HepG2 (cell line): ENCODE measurements around the gene SSBP4. TPM values are rescaled to one million over a fixed set of nuclear protein-coding genes. Genes with fewer than 3 reads are reported as not detected.
A peak's percentile ranks its signal among the peaks of the same experiment; 100 is the strongest.

Source experiments
- CBX1 ChIP-seq: IDR thresholded peaks from one replicate; pipeline ENCODE4 v1.6.1; 2016; ENCODE audit warnings: antibody characterized with exemption, low read depth
- CEBPB ChIP-seq: IDR thresholded peaks from 2 replicates; pipeline ENCODE4 v1.6.1; 2011; ENCODE audit warnings: low read depth, low read length, improper control_type of control experiment, borderline replicate concordance
- FOXC1 ChIP-seq: sonication (generic); formaldehyde crosslinking; IDR thresholded peaks from 2 replicates; pipeline ENCODE4 v1.8.0; 2022; ENCODE audit warnings: mild to moderate bottlenecking, missing genetic modification reagents, borderline replicate concordance
- ISX ChIP-seq: sonication (generic); formaldehyde crosslinking; conservative IDR thresholded peaks from 2 replicates; pipeline ENCODE4 v1.5.0; 2020; ENCODE audit warnings: missing genetic modification reagents
- JUNB ChIP-seq: sonication (generic); formaldehyde crosslinking; IDR thresholded peaks from 2 replicates; pipeline ENCODE4 v1.8.0; 2022; ENCODE audit warnings: missing genetic modification reagents, mild to moderate bottlenecking, borderline replicate concordance
- MED1 ChIP-seq: sonication (generic); formaldehyde crosslinking; IDR thresholded peaks from 2 replicates; pipeline ENCODE4 v1.4.0; 2020; ENCODE audit warnings: missing genetic modification reagents
- MXI1 ChIP-seq: IDR thresholded peaks from 3 replicates; pipeline ENCODE4 v1.6.1; 2012; ENCODE audit warnings: low read depth, low read length, inconsistent platforms, borderline replicate concordance
- NCOA1 ChIP-seq: sonication (generic); formaldehyde crosslinking; IDR thresholded peaks from 2 replicates; pipeline ENCODE4 v1.9.0; 2021; ENCODE audit warnings: missing genetic modification reagents
- NCOA5 ChIP-seq: sonication (generic); formaldehyde crosslinking; IDR thresholded peaks from 2 replicates; pipeline ENCODE4 v1.4.0; 2020; ENCODE audit warnings: missing genetic modification reagents
- NR2F6 ChIP-seq, 2 experiments: IDR thresholded peaks; 2 replicates each; pipeline ENCODE4 v1.6.1; 2016; ENCODE audit warnings: antibody characterized with exemption in 1 of 2, mild to moderate bottlenecking in 1 of 2
- PHF20 ChIP-seq: sonication (generic); formaldehyde crosslinking; IDR thresholded peaks from 2 replicates; pipeline ENCODE4 v1.5.0; 2020; ENCODE audit warnings: mild to moderate bottlenecking, missing genetic modification reagents
- SSRP1 ChIP-seq: IDR thresholded peaks from 2 replicates; pipeline ENCODE4 v1.6.1; 2016; ENCODE audit warnings: control low read depth
- TBP ChIP-seq: sonication (generic); formaldehyde crosslinking; IDR thresholded peaks from 2 replicates; pipeline ENCODE4 v1.5.0; 2020; ENCODE audit warnings: missing genetic modification reagents
- ZNF17 ChIP-seq: sonication (generic); formaldehyde crosslinking; IDR thresholded peaks from 2 replicates; pipeline ENCODE4 v1.5.0; 2020; ENCODE audit warnings: mild to moderate bottlenecking, missing genetic modification reagents
- ZNF331 ChIP-seq: sonication (generic); formaldehyde crosslinking; IDR thresholded peaks from 2 replicates; pipeline ENCODE4 v1.4.0; 2020; ENCODE audit warnings: missing genetic modification reagents
- ZNF557 ChIP-seq: sonication (generic); formaldehyde crosslinking; IDR thresholded peaks from 2 replicates; pipeline ENCODE4 v1.4.0; 2020; ENCODE audit warnings: missing genetic modification reagents
- ZNF747 ChIP-seq: sonication (generic); formaldehyde crosslinking; IDR thresholded peaks from 2 replicates; pipeline ENCODE4 v1.8.1; 2023; ENCODE audit warnings: missing genetic modification reagents, mild to moderate bottlenecking, borderline replicate concordance
- ZNF761 ChIP-seq: sonication (generic); formaldehyde crosslinking; conservative IDR thresholded peaks from 2 replicates; pipeline ENCODE4 v1.4.0; 2020; ENCODE audit warnings: mild to moderate bottlenecking, missing genetic modification reagents
- ZNF788 ChIP-seq: sonication (generic); formaldehyde crosslinking; IDR thresholded peaks from 2 replicates; pipeline ENCODE4 v1.5.0; 2020; ENCODE audit warnings: mild to moderate bottlenecking, missing genetic modification reagents, borderline replicate concordance
- ZNF850 ChIP-seq: sonication (generic); formaldehyde crosslinking; conservative IDR thresholded peaks from 2 replicates; pipeline ENCODE4 v1.9.0; 2021; ENCODE audit warnings: mild to moderate bottlenecking, missing genetic modification reagents
- ZNF883 ChIP-seq: sonication (generic); formaldehyde crosslinking; IDR thresholded peaks from 2 replicates; pipeline ENCODE4 v1.5.1; 2020; ENCODE audit warnings: mild to moderate bottlenecking, missing genetic modification reagents; ENCODE audit errors: not compliant biosample characterization
- polyA plus RNA-seq, 8 experiments: library from polyadenylated mRNA; depleted of rRNA in 3 of 8; stranded (reverse) in 7 of 8; unstranded in 1 of 8; fragments of >200 nt; fragmentation: Illumina TruSeq in 4 of 8; extraction: Trizol in 4 of 8; gene quantifications; 2 replicates each; pipeline versions ENCODE4 v1.2.1 to v1.2.3, GENCODE V29; 2011 to 2016; ENCODE audit warnings: low read depth in 4 of 8, missing spikeins in 1 of 8, mixed read lengths in 1 of 8; ENCODE audit not compliant: insufficient read depth in 1 of 8
- total RNA-seq, 5 experiments: library from RNA; depleted of rRNA; stranded (reverse); fragments of >200 nt; fragmentation: Illumina TruSeq; extraction: Trizol; gene quantifications; 2 replicates each; pipeline ENCODE4 v1.2.3, GENCODE V29; 2016; ENCODE audit warnings: low read depth in 1 of 5
- TF ChIP-seq, protein P1 (sequence below): sonication (generic); formaldehyde crosslinking; conservative IDR thresholded peaks from 2 replicates; pipeline ENCODE4 v1.4.0; 2020; ENCODE audit warnings: mild to moderate bottlenecking, missing genetic modification reagents, moderate library complexity
- TF ChIP-seq, protein P2 (sequence below): sonication (generic); formaldehyde crosslinking; conservative IDR thresholded peaks from 2 replicates; pipeline ENCODE4 v1.4.0; 2020; ENCODE audit warnings: missing genetic modification reagents
- TF ChIP-seq, protein P3 (sequence below): sonication (generic); formaldehyde crosslinking; IDR thresholded peaks from 2 replicates; pipeline ENCODE4 v1.4.0; 2020; ENCODE audit warnings: missing genetic modification reagents; ENCODE audit errors: not compliant biosample characterization

Gene SSBP4
- total and polyA plus RNA-seq, 2 of the 13 experiments (the other 11 are each of a cell fraction or from before 2014, with no cell fraction given): 20.8 to 39.5 TPM

DNA sequence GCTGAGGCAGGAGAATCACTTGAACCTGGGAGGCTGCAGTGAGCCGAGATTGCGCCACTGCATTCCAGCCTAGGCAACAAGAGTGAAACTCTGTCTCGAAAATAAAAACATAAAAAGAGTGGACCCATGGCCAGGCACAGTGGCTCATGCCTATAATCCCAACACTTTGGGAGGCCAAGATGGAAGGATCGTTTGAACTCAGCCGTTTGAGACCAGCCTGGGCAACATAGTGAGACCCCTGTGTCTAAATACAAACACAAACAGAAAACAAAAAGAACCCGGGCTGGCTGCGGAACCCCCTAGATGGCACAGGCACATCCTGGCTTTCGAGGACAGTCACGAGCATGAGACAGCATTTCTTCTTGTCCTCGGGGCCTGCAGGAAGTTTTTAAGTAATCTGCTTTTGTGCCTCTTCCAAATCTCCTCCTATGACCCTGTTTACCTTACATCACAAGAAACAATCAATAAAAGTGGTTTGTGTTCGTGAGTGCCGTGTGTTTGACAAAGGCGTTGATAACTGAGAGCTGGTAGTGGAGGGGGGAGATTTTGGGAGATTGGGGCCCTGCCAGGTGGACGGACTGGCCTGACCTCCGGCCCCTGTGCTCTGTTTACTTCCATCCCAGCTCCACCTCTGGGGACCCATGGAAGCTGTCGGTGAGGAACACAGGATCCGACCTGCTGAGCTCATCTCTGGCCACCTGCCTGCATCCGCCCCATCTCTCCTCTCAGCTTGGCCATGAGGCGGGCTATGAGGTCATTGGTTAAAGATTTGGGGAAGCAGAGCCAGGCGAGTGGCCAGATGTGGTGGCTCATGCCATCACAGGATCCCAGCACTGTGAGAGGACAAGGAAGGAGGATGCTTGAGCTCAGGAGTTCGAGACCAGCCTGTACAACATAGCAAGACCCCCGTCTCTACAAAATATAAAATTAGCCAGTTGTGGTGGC lies 39.1 kb upstream of the SSBP4 start (continued):
- TF ChIP-seq, protein P1, sequence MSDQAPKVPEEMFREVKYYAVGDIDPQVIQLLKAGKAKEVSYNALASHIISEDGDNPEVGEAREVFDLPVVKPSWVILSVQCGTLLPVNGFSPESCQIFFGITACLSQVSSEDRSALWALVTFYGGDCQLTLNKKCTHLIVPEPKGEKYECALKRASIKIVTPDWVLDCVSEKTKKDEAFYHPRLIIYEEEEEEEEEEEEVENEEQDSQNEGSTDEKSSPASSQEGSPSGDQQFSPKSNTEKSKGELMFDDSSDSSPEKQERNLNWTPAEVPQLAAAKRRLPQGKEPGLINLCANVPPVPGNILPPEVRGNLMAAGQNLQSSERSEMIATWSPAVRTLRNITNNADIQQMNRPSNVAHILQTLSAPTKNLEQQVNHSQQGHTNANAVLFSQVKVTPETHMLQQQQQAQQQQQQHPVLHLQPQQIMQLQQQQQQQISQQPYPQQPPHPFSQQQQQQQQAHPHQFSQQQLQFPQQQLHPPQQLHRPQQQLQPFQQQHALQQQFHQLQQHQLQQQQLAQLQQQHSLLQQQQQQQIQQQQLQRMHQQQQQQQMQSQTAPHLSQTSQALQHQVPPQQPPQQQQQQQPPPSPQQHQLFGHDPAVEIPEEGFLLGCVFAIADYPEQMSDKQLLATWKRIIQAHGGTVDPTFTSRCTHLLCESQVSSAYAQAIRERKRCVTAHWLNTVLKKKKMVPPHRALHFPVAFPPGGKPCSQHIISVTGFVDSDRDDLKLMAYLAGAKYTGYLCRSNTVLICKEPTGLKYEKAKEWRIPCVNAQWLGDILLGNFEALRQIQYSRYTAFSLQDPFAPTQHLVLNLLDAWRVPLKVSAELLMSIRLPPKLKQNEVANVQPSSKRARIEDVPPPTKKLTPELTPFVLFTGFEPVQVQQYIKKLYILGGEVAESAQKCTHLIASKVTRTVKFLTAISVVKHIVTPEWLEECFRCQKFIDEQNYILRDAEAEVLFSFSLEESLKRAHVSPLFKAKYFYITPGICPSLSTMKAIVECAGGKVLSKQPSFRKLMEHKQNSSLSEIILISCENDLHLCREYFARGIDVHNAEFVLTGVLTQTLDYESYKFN (CRISPR knock-in tag): peak; percentile 99
- peak; percentile 97 for TF ChIP-seq NCOA1 (CRISPR knock-in tag)
- TF ChIP-seq, protein P2, sequence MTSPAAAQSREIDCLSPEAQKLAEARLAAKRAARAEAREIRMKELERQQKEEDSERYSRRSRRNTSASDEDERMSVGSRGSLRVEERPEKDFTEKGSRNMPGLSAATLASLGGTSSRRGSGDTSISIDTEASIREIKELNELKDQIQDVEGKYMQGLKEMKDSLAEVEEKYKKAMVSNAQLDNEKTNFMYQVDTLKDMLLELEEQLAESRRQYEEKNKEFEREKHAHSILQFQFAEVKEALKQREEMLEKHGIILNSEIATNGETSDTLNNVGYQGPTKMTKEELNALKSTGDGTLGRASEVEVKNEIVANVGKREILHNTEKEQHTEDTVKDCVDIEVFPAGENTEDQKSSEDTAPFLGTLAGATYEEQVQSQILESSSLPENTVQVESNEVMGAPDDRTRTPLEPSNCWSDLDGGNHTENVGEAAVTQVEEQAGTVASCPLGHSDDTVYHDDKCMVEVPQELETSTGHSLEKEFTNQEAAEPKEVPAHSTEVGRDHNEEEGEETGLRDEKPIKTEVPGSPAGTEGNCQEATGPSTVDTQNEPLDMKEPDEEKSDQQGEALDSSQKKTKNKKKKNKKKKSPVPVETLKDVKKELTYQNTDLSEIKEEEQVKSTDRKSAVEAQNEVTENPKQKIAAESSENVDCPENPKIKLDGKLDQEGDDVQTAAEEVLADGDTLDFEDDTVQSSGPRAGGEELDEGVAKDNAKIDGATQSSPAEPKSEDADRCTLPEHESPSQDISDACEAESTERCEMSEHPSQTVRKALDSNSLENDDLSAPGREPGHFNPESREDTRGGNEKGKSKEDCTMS (CRISPR knock-in tag): no peak
- peak; percentile 95 for TF ChIP-seq ZNF331
- TF ChIP-seq MXI1: peak; percentile 64; the same call in 2 of the 3 replicates
- TF ChIP-seq ISX (CRISPR knock-in tag): no peak
- TF ChIP-seq CBX1: no peak
- peak; percentile 97; the same call in 1 of the 2 replicates for TF ChIP-seq ZNF747
- TF ChIP-seq ZNF883: peak; percentile 45
- TF ChIP-seq ZNF557: peak; percentile 93
- TF ChIP-seq PHF20 (CRISPR knock-in tag): no peak
- peak; percentile 66; the same call in 1 of the 2 replicates for TF ChIP-seq FOXC1 (CRISPR knock-in tag)
- TF ChIP-seq ZNF17: no peak
- peak; percentile 93; the same call in 1 of the 2 replicates for TF ChIP-seq ZNF850 (CRISPR knock-in tag)
- peak; percentile 98 for TF ChIP-seq NR2F6 (IDR thresholded peaks at IDR 0.05)
- TF ChIP-seq NR2F6 (CRISPR knock-in tag; IDR thresholded peaks at IDR 0.05): peak; percentile 95
- peak; percentile 89; the same call in 1 of the 2 replicates for TF ChIP-seq JUNB
- TF ChIP-seq, protein P3, sequence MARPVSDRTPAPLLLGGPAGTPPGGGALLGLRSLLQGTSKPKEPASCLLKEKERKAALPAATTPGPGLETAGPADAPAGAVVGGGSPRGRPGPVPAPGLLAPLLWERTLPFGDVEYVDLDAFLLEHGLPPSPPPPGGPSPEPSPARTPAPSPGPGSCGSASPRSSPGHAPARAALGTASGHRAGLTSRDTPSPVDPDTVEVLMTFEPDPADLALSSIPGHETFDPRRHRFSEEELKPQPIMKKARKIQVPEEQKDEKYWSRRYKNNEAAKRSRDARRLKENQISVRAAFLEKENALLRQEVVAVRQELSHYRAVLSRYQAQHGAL (CRISPR knock-in tag): no peak
- TF ChIP-seq CEBPB: peak; percentile 44; the same call in 1 of the 2 replicates
- peak; percentile 57; the same call in 1 of the 2 replicates for TF ChIP-seq ZNF761 (CRISPR knock-in tag)
- TF ChIP-seq MED1 (CRISPR knock-in tag): peak; percentile 100
- no peak for TF ChIP-seq NCOA5 (CRISPR knock-in tag)
- TF ChIP-seq ZNF788 (CRISPR knock-in tag): peak; percentile 98
- 0 out of 2 replicates have a peak, but pooled peaks have one; percentile 31 for TF ChIP-seq SSRP1 (CRISPR knock-in tag)
- no peak for TF ChIP-seq TBP (CRISPR knock-in tag)
